HG02885 (cell line): Measurements from ENCODE around the gene PEX14.

Experiments used
- ATAC-seq: cut with Tn5 transposase; IDR thresholded peaks from one replicate; pipeline ENCODE4 v1.9.1; 2021; ENCODE audit warnings: mild to moderate bottlenecking; ENCODE audit not compliant: unreplicated experiment, poor library complexity

The PEX14 gene

GRCh38 chr1:10639775-10640578 is 165.2 kb downstream of the PEX14 start:
- ATAC-seq = no peak

- ATAC-seq = no peak
Observed at GRCh38 chr1:10640843-10641553, 166.2 kb downstream of the PEX14 start.

GRCh38 chr1:10641976-10642375 is 167.2 kb downstream of the PEX14 start:
- ATAC-seq = no peak

- no peak for ATAC-seq
Observed at GRCh38 chr1:10642403-10643080, 167.8 kb downstream of the PEX14 start.

- ATAC-seq = no peak
Observed at GRCh38 chr1:10643607-10644306, 169.0 kb downstream of the PEX14 start.

GRCh38 chr1:10644307-10645128 is 169.8 kb downstream of the PEX14 start:
- ATAC-seq = no peak

- ATAC-seq = no peak
Observed at GRCh38 chr1:10646347-10646861, 171.7 kb downstream of the PEX14 start.

- ATAC-seq = no peak
Observed at GRCh38 chr1:10647414-10648170, 172.8 kb downstream of the PEX14 start.

- ATAC-seq = no peak
Observed at GRCh38 chr1:10648689-10649516, 174.2 kb downstream of the PEX14 start.

GRCh38 chr1:10649517-10650201 is 174.9 kb downstream of the PEX14 start:
- ATAC-seq = no peak

- no peak for ATAC-seq
Observed at GRCh38 chr1:10650556-10651388, 176.0 kb downstream of the PEX14 start.

- ATAC-seq = no peak
Observed at GRCh38 chr1:10651389-10651766, 176.6 kb downstream of the PEX14 start.

GRCh38 chr1:10651793-10652192 is 177.0 kb downstream of the PEX14 start:
- no peak for ATAC-seq

- ATAC-seq = no peak
Observed at GRCh38 chr1:10652626-10653025, 177.9 kb downstream of the PEX14 start.

- ATAC-seq = no peak
Observed at GRCh38 chr1:10653370-10654125, 178.8 kb downstream of the PEX14 start.

GRCh38 chr1:10655002-10655401 is 180.3 kb downstream of the PEX14 start:
- ATAC-seq = no peak
